ENCODE data around the gene MYO1H.
A peak's percentile ranks its signal among the peaks of the same experiment; 100 is the strongest.

The MYO1H gene

DNA sequence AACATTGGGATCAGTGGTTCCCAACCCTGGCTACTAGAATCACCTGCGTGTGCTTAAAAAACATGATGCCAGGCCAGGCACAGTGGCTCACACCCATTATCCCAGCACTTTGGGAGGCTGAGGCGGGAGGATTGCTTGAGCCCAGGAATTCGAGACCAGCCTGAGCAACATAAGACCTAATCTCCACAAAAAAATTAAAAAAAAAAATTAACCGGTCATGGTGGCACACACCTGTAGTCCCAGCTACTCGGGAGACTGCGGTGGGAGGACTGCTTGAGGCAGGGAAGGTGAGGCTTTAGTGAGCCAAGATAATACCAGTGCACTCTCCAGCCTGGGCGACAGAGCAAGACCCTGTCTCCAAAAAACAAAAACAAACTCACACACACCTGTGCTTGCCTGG lies 127.4 kb downstream of the MYO1H start:
- no peak for DNase-seq

DNA sequence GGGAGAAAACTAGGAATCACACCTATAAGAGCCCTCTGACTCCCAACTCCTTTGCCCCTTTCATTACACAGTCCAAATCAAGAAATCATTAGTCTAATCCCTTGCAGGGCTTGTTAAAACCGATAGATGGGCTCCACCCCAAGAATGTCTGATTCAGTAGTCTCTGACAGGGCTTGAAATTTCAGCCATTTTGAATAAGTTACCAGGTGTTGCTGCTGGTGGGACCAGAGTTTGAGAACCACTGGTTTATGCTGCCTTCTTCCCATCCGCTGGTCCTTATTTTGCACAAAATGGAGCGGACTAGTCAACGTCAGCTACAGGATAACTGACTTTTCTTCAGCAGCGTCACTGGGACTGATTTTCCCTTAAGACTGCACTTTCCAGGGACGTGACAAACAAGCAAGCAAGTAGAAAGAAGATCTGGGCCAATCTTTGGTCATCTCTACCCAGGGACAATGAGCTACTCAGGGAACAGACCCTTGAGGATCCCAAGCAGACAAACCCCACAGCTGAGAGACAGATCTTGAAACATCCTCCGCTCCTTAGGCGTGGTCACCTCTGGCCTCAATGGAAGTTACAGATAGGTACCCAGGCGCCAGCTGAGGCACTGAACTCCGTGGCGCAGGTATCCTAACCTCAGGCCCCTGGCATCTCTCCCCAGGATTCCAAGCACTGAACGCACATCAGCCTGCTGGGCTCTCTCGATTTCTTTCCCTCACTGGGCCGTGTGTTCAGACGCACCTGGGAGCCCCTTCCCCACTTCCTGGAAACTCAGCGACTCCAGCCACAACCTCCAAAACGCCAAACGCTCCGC lies 128.5 kb downstream of the MYO1H start:
- DNase-seq, result no peak

DNA sequence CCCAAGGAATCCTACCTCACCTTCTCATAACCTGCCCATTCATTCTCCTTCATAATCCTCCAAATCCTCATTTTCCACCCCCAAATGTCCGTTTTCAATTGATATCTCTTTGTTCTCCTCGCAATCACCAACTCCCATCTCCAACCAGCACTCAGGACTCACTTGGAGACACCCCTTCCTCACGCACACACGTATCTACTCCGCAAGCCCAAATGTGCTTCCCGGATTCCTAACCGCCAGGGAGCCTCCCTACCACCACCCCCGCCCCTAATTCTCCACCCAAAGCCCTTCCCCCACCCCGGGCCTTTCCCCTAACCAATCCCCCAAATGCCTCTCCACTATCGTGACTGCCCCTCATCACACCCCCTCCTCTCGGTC lies 129.1 kb downstream of the MYO1H start:
- DNase-seq, result no peak

DNA sequence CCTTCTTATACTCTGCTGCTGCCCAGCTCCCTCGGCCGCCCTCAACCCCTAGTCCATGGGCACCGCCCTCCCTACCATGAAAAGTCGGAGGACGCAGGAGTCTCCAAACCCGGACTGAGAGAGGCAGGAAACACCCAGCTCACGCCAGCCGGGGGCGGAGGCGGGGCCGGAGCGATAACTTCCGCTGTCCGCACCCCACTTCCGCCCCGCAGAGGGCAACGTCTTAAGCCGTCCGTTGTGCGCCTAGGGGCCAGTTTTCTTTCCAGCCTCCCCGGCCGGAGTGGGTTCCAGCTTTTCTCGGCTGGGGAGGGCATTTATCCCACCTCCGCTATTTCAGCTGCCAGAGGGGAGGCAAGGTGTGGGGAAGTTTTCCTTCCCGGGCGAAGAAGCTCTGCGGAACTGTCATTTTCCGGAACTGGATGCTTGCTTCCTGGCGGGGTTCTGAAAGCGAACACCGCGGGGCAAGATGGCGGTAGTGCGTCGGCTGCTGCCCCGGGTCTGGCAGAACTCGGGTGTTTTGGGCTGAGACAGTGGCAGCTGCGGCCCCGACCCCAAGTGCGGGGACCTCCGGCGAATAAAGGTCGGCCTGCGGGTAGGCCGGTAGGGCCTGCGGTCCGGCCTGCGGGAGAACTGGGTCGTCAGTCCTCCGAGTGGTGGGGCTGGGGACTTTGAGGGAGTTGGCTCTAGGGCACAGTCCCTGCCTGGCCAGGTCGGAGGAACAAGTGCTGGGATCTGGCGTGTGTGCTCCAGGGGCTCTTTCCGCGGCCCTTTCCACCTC lies 129.7 kb downstream of the MYO1H start, which contains the start of the genes KCTD10 and UBE3B:
KCTD10 (minus strand) TSS at position 116 of the 778 bp plus-strand sequence; CDS start at position 78, 38 bp downstream.
UBE3B (plus strand) TSS at position 450 of the 778 bp plus-strand sequence. CDS start 5,918 bp downstream, outside the sequence.
- peak; percentile 63 to 80 (median 70) for DNase-seq

DNA sequence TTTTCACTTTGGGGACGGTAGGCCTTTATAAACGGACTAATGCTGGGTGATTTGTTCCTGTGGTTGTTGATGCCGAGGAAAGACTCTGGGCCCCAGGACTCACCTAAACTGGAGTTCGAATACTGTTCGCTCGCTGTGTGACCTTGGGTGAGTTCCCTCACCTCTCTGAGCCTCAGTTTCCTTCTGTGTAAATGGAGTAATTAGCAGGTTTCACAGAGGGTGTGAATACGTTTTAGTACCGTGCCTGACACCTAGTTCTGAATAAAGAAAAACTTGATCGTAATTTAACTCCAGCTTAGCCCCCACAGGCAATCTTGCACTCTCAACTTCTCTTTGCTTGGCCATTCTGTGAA lies 130.2 kb downstream of the MYO1H start:
- DNase-seq, result no peak

DNA sequence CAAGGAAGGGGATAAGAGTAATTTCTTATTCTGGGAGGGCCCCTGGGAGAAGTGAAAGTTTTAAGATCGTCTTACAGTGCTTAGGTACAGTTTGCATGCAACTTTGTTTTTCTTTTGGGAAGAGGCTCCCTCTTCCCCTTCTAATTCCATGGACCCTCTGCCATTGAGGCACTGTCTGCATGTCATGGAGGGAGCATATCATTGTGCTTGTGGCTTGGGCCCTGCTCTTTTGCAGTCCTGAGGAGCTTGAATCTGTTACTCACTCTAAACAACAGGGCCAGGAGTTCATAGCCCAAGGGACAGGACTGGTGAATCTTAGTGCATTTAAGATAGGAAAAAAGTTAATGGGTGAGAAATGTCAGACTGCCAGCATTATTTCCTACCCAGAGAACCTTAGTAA lies 132.1 kb downstream of the MYO1H start:
- DNase-seq, result no peak

DNA sequence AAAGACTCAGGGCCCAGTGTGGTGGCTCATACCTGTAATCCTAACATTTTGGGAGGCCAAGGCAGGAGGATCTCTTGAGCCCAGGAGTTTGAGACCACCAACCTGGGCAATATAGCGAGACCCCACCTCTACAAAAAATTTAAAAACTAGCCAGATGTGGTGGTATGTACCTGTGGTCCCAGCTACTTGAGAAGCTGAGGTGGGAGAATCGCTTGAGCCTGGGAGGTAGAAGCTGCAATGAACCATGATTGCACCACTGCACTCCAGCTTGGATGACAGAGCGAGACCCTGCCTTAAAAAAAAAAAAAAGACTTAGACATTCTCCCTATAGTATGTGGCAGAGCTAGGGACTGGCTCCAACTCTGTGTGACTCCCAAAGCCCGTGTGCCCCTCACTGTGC lies 132.7 kb downstream of the MYO1H start:
- DNase-seq, result no peak

DNA sequence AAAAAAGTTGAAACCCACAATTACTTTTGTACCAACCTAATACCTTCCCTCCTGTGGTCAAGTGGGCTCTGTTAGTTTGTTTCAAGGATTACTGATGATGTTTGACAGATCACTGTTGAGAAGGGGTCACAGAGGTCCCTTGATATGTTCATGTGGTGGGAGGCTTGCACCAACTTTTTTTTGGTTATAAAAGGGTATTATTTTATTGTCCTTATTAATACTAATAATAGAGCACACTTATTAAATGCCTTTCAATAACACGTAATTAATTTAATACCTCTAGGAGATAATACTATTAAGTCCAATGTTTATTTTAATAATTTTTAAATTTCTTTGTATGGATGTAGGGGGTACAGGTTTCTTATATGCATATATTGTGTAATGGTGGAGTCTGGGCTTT lies 134.2 kb downstream of the MYO1H start:
- DNase-seq, result no peak

DNA sequence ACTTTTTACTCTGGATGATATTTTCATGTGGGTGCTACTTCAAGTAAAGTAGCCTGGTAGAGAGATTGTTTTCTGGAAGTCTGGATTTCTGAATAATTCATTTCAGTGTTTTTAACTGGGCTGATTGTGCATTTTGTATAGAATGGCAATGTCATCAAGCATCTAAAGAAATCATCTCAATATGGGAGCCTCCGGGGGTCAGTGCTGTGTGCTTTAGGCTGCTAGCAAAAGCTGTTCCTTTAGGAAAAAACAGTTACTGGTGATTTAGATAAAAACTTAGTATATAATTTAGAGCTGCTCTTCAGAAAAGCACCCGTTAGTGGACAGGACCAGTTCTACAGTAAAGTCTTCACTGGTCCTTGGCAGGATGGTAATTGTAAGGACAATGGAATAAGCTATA lies 134.8 kb downstream of the MYO1H start:
- no peak for DNase-seq

DNA sequence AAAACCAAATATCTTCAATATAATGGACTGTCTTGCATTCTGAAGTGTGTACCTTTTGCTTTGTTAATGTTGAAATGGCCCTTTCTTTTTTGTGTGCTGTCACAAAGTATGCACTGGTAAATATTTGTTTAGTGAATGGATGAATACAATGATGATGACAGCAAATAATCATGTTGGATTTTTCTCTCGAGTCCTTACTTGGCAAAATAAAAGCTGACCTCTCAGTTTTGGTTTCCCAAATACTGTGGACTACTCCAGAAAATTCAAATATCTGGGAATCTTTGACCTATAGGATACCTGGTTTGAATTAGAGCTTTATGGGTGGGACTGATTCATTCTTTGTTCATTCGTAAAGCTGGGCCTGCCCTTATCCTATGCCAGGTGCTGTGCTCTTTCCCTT lies 135.2 kb downstream of the MYO1H start:
- DNase-seq, result no peak

DNA sequence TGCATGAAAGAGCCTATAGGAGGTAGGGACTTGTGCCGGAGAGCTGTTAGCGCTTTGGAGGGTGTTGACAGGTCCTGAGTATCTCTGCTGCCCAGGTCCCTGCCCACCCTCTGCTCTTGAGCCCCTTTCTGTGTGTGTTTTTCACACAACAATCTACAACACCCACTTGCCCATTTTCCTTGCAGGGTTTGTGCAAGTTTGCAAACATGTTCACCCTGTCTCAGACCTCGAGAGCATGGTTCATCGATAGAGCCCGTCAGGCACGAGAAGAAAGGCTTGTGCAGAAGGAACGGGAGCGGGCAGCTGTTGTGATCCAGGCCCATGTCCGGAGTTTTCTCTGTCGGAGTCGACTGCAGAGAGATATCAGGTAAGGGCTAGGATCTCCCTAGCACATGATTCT lies 135.6 kb downstream of the MYO1H start:
- no peak for DNase-seq

DNA sequence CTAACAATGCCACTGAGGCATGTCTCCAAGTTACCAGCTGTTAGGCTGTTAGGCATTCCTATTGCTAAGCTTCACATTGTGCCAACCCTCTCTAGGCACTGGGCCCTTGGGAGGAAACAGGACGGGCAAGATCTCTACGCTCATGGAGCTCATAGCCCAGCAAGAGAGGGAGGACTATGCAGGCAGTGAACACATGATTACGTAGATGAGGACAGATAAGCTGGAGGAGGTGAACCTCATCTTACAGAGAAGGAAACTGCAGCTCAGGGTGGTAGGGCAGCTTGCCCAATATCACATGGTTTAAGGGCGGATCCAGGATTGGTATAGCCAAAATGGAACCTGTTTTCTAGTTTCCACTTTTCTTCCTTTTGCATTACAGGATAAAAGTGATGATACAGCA lies 137.5 kb downstream of the MYO1H start:
- DNase-seq, result no peak

DNA sequence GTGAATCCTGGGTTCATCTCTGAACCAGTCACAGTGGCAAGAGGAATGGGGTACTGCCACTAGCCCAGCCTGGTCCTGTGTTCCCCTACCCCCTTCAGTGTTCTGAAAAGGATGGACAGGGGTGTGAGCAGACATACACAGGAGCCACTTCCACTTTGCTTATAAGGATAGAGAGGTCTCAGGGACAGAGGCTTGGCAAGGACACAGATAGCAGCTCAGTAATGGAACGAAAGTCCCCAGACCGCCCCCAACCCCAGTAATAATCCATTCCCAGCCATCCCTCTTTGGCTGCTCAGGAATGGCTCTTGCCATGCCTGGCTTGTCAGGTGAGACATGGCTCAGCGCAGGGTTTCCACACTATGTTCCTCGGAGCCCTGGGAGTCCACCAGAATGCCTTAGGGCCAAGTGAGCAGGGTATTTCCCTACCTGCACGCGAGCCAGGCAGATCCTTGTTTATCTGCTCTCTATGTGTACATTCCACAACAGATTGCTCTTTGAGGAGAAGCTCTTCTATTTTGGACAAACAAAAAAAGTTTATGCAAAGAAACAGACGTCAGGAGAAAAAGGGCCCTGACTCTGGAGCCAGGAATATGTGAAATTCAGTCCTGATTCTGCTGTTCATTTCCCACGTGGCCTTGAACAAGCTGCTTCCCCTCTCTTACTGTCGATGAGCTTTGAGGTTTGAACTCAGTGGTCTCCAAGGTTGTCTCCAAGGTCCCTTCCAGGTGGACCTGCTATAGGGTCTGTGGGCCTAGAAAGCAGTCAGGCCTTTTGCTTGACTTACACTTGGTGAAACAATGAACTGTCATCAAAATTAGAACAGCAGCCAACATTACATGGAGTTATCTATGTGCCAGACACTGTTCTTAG lies 139.7 kb downstream of the MYO1H start:
- DNase-seq, result no peak

DNA sequence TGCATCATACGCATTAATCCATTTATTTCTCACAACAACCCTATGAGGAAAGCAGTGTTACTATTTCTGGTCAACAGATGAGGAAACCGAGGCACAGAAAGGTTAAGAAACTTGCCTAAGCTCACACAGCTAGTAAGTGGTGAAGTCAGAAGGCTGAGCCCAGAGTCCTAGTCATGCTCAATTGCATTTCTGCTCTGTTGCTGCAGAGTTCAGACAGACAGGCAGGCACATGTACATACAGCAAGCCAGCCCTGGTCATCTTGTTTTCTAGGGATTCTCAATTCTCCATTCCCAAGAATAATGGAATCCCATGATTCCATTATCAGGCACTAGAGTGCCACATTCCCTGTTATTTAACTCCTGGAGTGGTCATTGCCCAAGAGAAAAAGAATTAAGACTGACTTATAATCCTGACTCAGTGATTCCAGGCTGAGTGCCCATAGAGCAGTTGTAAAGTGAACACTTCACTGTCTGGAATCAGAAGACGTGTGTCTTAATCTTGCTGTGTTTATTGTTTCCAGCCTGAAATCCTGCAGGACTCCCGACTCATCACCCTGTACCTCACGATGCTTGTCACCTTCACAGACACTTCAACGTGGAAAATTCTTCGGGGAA lies 140.5 kb downstream of the MYO1H start:
- no peak for DNase-seq

DNA sequence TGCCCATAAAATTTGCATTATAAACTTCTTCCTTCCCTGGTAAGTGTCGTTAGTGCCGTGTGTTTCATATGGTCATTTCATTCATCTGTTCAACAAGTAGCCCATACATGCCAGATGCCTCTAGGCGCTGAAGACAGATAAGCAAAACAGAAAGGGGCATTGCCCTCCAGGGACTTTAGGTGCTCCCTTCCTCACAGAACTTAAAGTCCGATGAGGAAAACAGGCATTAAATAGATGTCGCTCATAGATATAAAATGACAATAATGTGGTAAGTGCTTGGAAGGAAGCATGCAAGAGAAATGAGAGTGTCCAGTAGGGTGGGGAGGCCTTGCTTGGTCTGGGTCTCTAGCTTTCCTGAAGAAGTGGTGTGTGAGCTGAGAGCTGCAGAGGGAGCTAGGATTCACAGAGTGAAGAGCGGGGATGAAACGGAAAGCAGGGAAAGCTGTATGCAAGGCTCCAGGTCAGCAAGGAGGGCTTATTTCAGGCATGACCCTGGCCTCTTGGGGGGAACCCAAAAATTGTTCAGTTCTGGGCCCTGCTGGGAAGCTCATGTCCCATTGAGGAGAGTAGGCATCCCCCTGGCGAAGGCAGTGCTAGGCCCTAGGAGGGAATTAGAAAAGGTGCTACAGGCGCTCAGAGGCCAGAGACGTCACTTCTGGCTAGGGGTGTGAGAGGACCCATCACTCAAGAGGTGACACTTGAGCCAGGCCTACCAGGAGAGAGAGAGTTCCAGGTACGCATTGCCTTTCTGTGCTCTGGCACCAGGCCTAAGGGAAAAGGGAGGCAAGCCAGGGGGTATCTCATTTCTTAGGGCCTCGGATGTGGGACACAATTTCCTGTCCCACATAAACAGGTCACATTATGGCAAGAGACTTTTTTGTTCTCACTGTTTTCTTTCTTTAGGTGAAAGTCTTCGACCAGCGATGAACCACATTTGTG lies 141.6 kb downstream of the MYO1H start:
- no peak for DNase-seq

DNA sequence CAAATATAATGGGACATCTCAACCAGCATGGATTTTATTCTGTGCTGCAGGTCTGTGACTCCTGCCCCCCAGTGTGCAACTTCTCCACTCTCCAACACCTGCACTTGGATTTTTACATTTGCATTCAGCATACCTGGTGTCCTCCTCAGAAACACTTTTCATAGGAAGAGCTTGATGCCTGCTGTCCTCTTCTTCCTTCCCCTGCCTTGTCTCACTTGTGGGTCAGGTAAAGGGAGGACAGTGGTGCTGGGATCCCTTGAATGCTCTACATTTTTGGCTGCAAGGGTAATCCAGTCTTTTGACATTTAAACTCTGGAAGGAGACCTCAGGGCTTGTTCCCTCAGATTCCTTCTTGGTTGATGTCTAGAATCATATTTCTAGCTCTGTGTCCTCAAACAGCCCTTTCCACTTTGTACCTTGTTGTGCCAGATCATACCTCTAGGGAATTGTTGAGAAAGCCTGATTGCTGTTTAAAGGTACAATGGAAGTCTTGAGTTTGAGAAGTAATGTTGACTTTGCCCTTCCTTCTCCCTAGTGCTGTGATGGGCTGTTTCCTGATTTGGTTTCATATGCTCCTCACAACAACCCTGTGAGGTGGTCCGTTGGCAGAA lies 142.4 kb downstream of the MYO1H start:
- DNase-seq, result no peak

DNA sequence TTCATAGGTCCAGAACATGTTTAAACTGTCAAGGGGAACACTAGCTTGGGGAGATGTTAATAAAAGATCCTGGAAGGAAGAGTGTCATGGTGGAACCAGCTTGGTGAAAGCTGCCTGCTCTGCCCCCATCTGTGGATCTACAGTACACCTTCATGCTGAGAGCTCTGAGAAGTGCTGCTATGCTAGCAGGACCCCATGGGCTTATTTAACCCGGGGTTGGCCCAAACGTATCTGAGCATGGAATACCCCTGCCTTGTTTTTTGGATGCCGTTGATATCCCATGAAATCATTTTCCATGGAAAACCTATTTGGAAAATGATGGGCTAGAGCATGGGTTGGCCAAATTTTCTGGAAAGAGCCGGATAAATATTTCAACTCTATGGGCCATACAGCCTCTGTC lies 144.0 kb downstream of the MYO1H start:
- DNase-seq, result no peak

DNA sequence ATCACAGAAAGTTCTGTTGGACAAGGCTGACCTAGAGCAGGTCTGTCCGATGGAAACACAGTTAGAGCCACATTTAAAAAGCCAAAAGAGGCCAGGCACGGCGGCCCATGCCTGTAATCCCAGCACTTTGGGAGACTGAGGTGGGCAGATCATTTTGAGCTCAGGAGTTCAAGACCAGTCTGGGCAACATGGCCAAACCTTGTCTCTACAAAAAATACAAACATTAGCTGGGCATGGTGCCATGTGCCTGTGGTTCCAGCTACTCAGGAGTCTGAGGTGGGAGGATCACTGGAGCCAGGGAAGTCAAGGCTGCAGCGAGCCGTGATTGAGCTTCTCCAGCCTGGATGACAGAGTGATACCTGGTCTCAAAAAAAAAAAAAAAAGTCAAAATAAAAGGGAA lies 144.7 kb downstream of the MYO1H start:
- DNase-seq, result no peak

DNA sequence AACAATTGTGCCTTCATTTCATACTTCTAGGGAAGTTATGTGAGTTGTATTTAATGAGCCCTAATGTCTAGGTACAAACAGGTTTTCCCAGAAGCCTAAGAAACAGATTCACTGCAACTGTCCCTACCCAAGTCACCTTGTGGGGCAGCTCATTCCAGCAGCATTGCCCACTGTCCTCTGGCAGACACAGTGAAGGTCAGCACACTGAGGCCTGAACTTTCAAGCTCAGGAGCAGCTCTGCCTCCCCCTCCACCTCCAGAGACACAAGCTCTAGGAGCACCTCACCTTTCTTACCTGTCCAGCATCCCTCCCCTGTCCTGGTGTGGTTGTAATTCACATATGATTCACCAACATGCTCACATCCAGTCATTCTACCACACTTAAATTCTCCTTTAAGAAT lies 145.4 kb downstream of the MYO1H start:
- DNase-seq, result no peak

DNA sequence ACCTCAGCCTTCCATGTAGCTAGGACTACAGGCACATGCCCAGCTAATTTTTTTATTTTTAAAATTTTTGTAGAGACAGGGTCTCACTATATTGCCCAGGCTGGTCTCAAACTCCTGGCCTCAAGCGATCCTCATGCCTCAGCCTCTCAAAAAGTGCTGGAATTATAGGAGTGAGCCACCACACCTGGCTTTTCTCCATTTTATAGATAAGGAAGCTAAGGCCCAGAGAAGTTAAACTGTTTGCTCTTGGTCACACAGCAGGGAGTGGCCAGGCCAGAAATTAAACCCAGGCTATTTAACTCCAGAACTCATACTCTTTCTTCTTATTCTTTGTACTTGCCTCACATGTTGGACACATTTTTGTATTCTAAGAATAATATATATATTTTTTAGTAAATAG lies 146.2 kb downstream of the MYO1H start:
- no peak for DNase-seq

DNA sequence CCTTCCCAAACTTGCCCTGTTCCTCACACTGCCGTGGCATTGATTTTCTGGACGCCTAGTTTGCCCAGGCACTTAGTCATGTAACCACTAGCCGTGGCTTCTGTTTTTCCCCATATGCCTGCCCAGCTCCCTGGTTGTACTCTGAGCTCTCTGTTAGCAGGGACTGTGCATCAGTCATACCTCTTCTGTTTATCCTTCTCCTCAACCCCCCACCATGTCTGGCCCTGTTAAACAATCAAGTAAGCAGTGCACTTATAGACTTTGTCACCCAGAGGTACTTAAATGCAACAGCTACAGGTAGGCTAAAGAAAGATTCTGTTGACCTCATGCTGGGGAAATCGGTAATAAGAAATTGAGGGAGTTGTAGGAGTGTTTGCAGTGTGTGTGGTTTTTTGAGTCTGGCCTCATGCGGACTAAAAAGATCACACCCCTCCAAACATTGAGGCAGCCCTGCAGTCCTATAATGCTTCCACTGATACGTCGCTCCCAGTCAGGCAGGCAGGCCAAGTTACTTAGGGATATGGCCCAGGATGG lies 146.7 kb downstream of the MYO1H start:
- no peak for DNase-seq
